Regular cardiac myocyte (primary cell): ENCODE results near the gene SCGB2A2. TPM values are rescaled to one million over a fixed set of nuclear protein-coding genes. Genes with fewer than 3 reads are reported as not detected.

Experiments used
- total RNA-seq: library from RNA; depleted of rRNA; stranded (reverse); fragments of >200 nt; gene quantifications from 2 replicates; pipeline ENCODE4 v1.2.3, GENCODE V29; 2014

The SCGB2A2 gene
- total RNA-seq: not detected in 2 replicates

DNA sequence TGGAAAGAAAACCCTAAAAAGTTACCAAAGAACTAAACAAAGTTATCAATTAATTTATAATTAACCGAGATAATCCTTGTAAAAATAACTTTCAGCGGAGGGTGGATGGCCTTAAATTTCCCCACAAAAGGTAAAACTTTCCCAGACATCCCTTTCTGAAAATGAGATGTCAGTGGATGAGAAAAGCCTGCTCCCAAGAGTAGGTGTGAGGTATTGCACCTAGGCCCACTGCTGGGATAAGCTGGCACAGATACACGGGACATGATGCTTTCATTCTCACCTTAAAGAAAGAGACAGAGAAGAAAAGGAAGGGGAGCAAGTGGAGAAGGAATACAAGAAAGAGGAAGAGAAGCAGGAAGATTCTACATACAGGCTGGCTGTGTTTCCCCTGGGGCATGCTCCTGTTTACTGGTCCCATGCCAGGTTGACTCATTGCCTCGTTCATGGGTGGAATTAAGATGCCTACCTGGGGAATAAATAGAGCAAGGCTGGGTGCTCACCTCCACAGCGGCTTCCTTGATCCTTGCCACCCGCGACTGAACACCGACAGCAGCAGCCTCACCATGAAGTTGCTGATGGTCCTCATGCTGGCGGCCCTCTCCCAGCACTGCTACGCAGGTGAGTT, at the start of gene SCGB2A2:
Gene SCGB2A2 (plus strand): TSS at position 505 of the 625 bp plus-strand sequence. CDS start 59 bp downstream, at position 564.

DNA sequence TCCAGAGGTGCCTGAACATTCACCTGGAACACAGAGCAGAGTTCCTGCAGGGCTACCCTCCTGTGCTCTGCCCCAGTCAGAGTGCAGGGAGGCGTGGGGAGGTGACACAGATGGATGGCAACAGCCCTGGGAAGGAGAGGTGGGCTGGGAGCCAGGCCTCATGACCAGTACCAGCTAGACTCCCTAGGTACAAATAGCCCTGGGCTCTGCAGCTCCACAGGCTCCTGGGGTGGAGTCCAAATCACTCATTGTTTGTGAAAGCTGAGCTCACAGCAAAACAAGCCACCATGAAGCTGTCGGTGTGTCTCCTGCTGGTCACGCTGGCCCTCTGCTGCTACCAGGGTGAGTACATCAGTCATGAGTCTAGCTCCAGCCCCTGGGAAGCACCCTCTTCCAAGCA, 27.9 kb upstream of the SCGB2A2 start, which contains the start of gene SCGB1D2:
Gene SCGB1D2 (plus strand): TSS at position 219 of the 400 bp plus-strand sequence. CDS start 69 bp downstream, at position 288.

DNA sequence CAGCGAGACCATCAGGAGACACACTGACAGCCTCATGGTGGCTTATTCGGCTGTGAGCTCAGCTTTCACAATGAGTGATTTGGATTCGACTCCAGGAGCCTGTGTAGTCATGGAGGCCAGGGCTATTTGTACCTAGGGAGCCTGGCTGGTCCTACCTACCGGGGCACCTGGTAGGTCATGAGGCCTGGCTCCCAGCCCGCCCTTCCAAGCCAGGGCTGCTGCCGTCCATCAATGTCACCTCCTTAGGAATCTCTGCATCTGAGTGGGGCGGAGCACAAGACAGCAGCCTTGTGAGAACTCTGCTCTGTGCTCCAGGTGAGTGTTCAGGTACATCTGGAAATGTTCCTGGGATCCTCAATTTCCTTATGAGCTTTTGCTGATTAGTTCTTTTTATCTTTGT, 29.0 kb downstream of the SCGB2A2 start, which contains the start of gene SCGB1D4:
Gene SCGB1D4 (minus strand): TSS at position 101 of the 400 bp plus-strand sequence. CDS start 65 bp downstream, at position 36.

Other genes starting within 250 kb of the SCGB2A2 start
- gene INCENP, start 146.1 kb upstream of the SCGB2A2 start, total RNA-seq: 12.4 and 38.0 TPM in 2 replicates
- gene SCGB1D1, start 79.9 kb upstream of the SCGB2A2 start, total RNA-seq: not detected in 2 replicates
- not detected in 2 replicates for gene SCGB2A1, start 61.5 kb upstream of the SCGB2A2 start, total RNA-seq
- not detected in 2 replicates for gene SCGB1D2, start 27.9 kb upstream of the SCGB2A2 start, total RNA-seq
- not detected in 2 replicates for gene SCGB1D4, start 28.9 kb downstream of the SCGB2A2 start, total RNA-seq
- 0.28 and 1.7 TPM in 2 replicates for gene ASRGL1, start 67.3 kb downstream of the SCGB2A2 start, total RNA-seq
- not detected in 2 replicates for gene SCGB1A1, start 148.9 kb downstream of the SCGB2A2 start, total RNA-seq